T follicular helper cell (primary cell): Measurements from ENCODE around the gene QRICH2.
"Not testable (repeated sequence)": the region's sequence is repeated elsewhere in the genome, so short reads cannot be mapped to it uniquely, and the experiment has no call there.

Experiments
- DNase-seq: peaks from one replicate; pipeline ENCODE4 v3.0.0-alpha.2; 2020; ENCODE audit warnings: low read depth

QRICH2 gene

GRCh38 chr17:76277300-76278267, 30.5 kb downstream of the QRICH2 start:
- DNase-seq, result no peak

DNA sequence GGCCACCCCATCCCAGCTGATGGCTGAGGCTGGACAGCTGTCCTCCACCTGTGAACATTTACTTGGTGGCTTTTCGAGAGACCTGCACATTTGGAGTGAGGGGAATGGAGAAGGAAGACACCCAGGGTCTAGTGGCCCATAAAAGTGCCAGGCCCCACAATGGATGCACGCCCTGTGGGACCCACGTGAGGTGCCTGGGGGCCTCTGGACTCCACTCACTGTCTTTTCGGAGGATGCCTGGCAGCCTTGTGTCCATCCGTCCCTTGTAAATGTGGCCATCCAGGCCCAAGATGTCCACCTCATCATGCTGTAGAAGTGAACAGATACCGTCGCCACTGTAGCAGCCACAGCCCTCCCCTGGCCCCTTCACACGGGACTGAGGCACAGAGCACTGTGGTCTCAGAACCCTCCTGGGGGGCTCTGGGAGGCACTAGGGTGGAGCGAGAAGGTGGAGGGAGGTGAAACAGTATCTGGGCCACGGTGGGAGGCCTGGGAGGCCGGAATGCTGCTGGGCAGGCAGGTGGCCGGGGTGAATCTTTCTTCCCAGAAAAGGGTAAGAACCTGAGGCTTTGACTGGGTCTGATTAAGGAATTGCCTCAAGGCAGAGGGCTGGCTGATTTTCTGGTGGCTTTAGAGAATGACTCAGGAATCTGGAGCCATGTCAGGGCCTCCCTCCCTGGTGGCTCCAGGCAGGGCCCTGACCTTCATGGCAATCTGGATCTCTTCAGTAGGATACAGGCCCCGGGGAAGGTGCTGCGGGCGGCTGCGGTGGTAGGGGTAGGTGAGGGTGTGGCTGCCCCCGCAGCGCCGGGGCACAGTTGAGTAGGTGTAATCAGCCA, 31.4 kb downstream of the QRICH2 start:
- no peak for DNase-seq

GRCh38 chr17:76276069-76276431, 32.0 kb downstream of the QRICH2 start:
- no peak for DNase-seq

DNA sequence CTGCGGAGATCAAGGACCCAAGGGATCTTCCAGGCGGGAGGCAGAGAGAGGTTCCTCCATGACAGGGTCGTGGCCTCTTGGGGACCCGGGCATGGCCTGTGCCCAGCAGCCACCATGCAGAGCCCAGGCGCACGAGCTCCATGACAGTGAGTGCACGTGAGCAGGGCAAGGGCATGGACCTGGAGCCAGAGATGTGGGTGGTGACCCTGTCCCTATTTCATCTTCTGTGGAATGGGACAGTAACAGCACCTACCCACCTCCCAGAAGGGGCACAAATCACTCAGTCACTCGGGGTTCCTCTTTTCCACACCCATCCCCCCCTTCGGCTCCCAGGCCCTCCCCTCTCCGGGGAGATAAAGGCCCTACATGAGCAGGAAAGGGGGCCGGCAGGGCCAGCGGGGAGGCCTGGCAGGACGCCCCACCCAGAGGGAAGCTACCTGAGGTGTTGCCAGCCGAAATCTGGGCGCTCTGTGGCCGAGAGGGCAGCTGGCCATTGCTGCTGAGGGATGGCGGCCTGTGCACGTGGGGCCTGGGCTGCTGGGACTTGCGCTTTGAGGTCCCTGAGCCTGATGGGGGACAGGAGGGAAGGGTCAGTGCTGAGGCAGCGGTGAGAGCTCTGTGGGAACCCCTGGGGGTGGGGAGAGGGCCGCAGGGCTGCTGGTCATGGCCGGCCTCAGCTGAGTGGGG, 32.6 kb downstream of the QRICH2 start:
- no peak for DNase-seq

DNA sequence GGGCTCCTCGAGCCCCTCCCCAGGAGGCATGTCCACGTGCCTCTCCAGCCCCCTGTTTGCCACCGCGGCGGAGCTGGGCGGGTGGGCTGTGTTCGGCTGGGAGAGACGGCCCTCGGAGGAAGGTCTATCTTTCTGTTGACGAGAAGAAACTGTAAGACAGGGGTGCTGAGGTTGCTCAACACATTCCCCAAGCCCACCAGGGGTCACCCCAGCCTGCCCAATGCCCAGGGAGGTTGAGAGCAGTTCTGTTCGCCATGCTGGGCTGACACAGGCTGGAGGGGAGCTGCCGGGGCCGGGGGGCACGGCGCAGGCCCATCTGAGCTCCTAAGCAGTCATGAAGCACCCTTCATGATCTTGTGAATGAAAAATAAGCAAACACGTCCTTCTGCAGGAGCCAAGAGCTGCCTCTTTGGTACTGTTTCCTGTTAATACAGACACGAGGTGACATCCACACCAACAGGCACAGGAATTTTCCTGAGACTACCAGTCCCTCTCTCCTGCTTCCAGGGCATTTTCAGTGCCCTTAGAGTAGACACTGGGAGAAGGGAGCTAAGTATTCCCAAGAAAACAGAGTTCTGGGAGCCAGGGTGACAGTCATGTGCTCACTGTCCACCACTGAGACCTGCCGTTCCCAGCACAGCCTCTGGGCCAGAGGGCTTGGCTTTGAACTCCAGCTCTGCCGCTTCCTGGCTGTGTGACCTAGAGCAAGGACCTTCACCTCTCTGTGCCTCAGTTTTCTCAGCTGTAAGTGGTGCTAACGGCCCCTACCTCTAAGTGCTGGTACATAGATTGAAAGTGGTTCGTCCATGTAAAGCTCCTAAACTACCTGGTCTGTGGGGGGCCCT, 33.7 kb downstream of the QRICH2 start:
- DNase-seq, result no peak

DNA sequence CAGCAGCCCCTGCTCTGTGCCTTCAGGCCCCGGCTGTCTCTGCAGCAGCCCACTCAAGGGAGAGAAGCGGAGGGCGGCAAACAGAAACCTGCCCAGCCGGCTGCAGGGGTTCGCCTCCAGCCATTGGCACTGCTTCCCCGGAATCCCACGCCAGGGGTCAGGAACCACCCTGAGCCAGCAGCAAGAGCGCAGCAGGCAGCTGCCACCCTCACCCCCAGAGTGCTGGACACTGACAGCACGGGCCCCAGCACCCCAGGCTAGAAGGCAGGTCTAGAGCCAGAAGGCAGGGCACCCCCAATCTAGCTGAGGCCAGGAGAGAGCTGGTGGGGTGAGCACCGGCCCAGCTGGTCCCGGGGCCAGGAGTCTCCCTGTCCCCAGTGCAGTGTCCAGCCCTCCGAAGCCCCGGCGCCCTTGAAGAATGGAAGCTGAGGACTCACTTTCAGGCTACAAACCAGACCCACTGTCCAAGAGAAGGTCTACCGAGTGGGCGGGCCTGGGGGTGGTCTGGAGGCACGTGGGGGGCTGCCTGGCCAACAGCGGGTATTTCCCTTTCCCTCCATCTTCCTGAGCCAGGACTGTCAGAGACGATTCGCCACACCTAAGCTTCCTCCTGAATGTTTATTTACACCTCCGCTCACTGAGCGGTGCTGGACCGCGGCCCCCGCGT, 34.5 kb downstream of the QRICH2 start:
- DNase-seq, result no peak

GRCh38 chr17:76272541-76273444, 35.3 kb downstream of the QRICH2 start:
- no peak for DNase-seq

- peak; percentile 29 for DNase-seq
Observed at GRCh38 chr17:76271669-76272540, 36.2 kb downstream of the QRICH2 start.

- no peak for DNase-seq
Observed at GRCh38 chr17:76270770-76271668, 37.1 kb downstream of the QRICH2 start.

- DNase-seq, result no peak
Observed at GRCh38 chr17:76270127-76270592, 37.9 kb downstream of the QRICH2 start.

- DNase-seq, result no peak
Observed at GRCh38 chr17:76268991-76269981, 38.8 kb downstream of the QRICH2 start.

DNA sequence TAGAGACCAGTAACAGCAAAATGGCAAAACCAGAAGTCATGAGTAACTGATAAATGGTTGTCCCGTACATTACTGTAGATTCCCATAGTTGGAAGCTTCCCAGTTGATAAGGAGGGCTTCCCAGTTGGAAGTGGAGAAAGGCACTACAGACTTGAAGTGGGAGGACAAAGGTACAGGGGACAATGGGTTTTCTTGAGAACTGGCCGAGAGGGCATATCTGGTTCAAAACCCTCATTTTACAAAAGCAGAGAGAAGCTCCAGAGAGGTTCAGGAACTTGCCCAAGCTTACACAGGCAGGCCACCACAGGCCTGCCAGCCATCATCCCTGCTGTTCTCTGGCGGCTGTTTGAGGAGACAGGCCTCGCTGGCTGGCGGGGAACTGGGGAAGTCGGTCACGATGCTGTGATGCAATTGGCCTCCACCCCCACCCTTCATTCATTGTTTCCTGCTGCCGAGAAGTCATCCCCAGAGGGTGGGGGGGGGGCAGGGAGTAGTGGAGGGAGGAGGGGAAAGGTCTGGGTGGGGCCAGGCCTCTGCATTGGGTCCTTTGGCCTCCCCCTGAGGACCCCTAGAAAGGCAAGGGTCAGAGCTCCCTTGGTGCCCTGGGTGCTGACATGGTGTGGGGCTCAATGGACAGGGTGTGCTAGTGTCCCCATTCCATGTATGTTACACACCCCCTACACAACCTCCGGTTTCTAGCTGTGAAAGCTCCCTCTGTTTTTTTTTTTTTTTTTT, 39.9 kb downstream of the QRICH2 start:
- DNase-seq, result peak; percentile 61

DNA sequence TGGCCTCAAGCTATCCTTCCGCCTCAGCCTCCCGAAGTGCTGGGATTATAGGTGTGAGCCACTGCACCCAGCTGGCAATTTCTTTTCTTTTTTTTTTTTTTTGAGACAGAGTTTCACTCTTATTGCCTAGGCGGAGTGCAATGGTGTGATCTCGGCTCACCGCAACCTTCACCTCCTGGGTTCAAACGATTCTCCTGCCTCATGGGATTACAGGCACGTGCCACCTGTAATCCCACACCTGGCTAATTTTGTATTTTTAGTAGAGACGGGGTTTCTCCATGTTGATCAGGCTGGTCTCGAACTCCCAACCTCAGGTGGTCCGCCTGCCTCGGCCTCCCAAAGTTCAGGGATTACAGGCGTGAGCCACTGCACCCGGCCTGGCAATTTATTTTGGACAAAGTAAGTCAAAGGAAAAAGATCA, 40.5 kb downstream of the QRICH2 start:
- not testable (repeated sequence) for DNase-seq

DNA sequence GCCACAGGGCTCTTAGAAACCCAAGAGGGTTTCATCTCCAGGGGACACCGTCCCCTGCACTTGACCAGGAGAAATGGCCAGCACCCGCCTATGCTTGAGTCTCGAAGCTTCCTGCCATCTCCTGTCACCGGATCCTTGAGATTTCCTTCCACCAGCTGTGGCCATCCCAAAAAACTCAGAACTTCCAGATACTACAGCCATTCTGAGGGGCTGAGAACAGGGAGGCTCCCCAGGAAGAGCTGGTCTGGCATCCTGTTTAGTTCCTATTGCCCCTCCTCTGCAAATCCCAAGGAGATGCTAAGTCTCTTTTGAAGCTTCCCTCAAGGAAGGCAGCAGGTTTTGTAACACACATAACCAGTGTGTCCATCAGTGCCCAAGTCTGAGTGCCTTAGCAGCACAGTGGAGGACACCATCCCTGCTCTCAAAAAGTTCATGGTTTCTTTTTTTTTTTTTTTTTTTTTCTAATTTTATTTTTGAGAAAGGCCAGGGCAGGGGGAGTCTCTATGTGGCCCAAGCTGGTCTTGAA, 41.0 kb downstream of the QRICH2 start:
- DNase-seq, result no peak

DNA sequence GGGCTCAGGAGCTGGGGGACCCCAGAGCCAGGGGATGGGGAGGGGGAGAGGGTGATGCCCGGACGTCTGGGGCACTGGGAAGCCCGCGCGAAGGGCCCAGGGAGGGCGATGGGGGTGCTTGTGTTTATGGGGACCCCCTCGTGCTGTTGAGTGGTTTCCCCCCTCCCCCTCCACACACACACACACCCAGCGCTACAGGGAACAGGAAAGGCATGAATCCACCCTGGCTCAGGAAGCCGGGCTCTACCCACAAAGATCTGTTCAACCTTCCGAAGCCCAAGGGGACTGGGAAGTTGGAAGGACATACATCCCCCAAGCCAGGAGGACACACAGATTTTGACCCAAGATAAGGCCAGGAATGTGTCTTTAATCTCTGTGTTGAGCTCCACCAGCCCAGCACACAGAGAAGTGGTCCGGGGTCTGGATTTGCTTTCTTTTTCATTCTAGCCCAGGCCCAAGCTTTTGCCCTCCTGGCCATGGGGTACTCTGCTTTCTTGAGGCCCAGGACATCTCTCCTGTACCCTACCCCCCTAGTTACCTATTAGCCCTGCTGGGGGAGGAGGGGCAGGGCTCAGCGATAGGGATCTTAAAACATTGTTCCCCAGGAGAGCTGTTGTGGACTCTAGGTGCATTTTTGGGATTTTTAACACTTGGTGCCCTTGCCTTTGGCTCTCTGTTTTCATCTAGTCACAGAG, 41.7 kb downstream of the QRICH2 start:
- DNase-seq, result no peak
